Spleen (tissue), 11 donors: ENCODE results near the gene ENKD1. TPM values are rescaled to one million over a fixed set of nuclear protein-coding genes. Genes with fewer than 3 reads are reported as not detected.

ENCODE experiments used
- DNase-seq: peaks from one replicate; pipeline ENCODE4 v3.0.0-alpha.2; 2020
- H3K27ac ChIP-seq, 8 donors: fragments of 200-600 bp; sonication (generic) in 7 of 8; 1 replicate in 4 of 8; 2 replicates in 4 of 8; pipeline versions ENCODE4 v1.5.0 to v1.8.0; 2016 to 2021; ENCODE audit warnings: inconsistent platforms in 4 of 8, mild to moderate bottlenecking in 4 of 8, moderate library complexity in 1 of 8
- H3K27me3 ChIP-seq, 7 donors: fragments of 200-600 bp; sonication (generic) in 6 of 7; replicated peaks in 1 of 7; 1 replicate in 4 of 7; 2 replicates in 3 of 7; pipeline versions ENCODE4 v1.5.0 to v1.8.0; 2016 to 2021; ENCODE audit warnings: inconsistent platforms in 3 of 7, mild to moderate bottlenecking in 1 of 7
- H3K36me3 ChIP-seq, 6 donors: fragments of 200-600 bp; sonication (generic) in 5 of 6; 1 replicate in 4 of 6; 2 replicates in 2 of 6; pipeline versions ENCODE4 v1.5.0 to v1.8.0; 2016 to 2021; ENCODE audit warnings: inconsistent platforms in 2 of 6
- H3K4me1 ChIP-seq, 6 donors: fragments of 200-600 bp; sonication (generic) in 5 of 6; 1 replicate in 3 of 6; 2 replicates in 3 of 6; pipeline versions ENCODE4 v1.5.0 to v1.8.0; 2016 to 2021; ENCODE audit warnings: inconsistent platforms in 3 of 6
- H3K4me3 ChIP-seq, 8 donors: fragments of 200-600 bp; sonication (generic) in 7 of 8; 1 replicate in 4 of 8; 2 replicates in 4 of 8; pipeline versions ENCODE4 v1.5.0 to v1.8.0; 2016 to 2021; ENCODE audit warnings: inconsistent platforms in 4 of 8, mild to moderate bottlenecking in 4 of 8, moderate library complexity in 2 of 8
- H3K9me3 ChIP-seq, 8 donors: fragments of 200-600 bp; sonication (generic) in 7 of 8; 1 replicate in 4 of 8; 2 replicates in 4 of 8; pipeline versions ENCODE4 v1.5.0 to v1.8.0; 2016 to 2021; ENCODE audit warnings: inconsistent platforms in 4 of 8
- CTCF ChIP-seq, 11 experiments: fragments of 200-600 bp in 7 of 11; fragments of 450-650 bp in 4 of 11; sonication (generic) in 4 of 11; IDR thresholded peaks in 8 of 11; conservative IDR thresholded peaks in 3 of 11; 1 replicate in 7 of 11; 2 replicates in 4 of 11; pipeline versions ENCODE4 v1.4.0 to v1.8.0; 2016 to 2021; ENCODE audit warnings: antibody characterized with exemption in 11 of 11, inconsistent platforms in 4 of 11, mild to moderate bottlenecking in 1 of 11
- POLR2A ChIP-seq, 3 donors: fragments of 450-650 bp; IDR thresholded peaks; one replicate each; pipeline ENCODE4 v1.5.1; 2017; ENCODE audit warnings: antibody characterized with exemption in 3 of 3, mild to moderate bottlenecking in 1 of 3
- POLR2AphosphoS5 ChIP-seq, 3 donors: sonication (generic); formaldehyde crosslinking; IDR thresholded peaks; one replicate each; pipeline ENCODE4 v1.5.1; 2017; ENCODE audit warnings: antibody characterized with exemption in 3 of 3
- WGBS, 5 donors: extraction: QIAGEN DNeasy Blood & Tissue Kit in 3 of 5; methylation state at CpG; one replicate each; pipeline versions ENCODE4 v1.1.5 to v1.1.7; 2013 to 2018; 5-methylcytosine and 5-hydroxymethylcytosine counted together
- intact Hi-C: fragments of 100-400 bp; cut with DNase I; formaldehyde crosslinking; loops from one replicate; pipeline ENCODE4 v1.15.0; 2023; ENCODE audit warnings: low total_unique reads
- polyA plus RNA-seq, 3 donors: library from polyadenylated mRNA; stranded (reverse); fragments of 200-250 nt; gene quantifications; one replicate each; pipeline ENCODE4 v1.2.1, GENCODE V29; 2013
- total RNA-seq, 7 donors: library from RNA; depleted of rRNA in 3 of 7; stranded (reverse); fragments of >200 nt in 3 of 7; fragmentation: NEBNext Ultra II Directional in 4 of 7; extraction: Animal tissue kit (Norgen Biotek cat#: 25700) in 4 of 7; gene quantifications; one replicate each; pipeline versions ENCODE4 v1.1.0 to v1.2.1, GENCODE V29; 2016 to 2021
- donor health status: healthy with polysubstance abuse.
- donor health status: DM: no; HTN: no; CAD: no; lungs with moderate emphysema.
- donor health status: DM: no; HTN: no; CAD: no.
- donor health status: Bipolar disorder and iron deficiency.
- donor health status: healthy.
- donor health status: DM: no; HTN: no; CAD: no.
- donor health status: DM: yes; HTN: yes; CAD: no.

Gene ENKD1
- total and polyA plus RNA-seq, 10 donors = 9.2 to 21.6 (median 12.2) TPM

GRCh38 chr16:67645397-67646121 lies 21.0 kb downstream of the ENKD1 start:
- intact Hi-C loops = no loop called here
- DNase-seq = peak; percentile 80
- H3K4me3 ChIP-seq = peak overlapping the region; percentile 24 to 77 (median 50)

DNA sequence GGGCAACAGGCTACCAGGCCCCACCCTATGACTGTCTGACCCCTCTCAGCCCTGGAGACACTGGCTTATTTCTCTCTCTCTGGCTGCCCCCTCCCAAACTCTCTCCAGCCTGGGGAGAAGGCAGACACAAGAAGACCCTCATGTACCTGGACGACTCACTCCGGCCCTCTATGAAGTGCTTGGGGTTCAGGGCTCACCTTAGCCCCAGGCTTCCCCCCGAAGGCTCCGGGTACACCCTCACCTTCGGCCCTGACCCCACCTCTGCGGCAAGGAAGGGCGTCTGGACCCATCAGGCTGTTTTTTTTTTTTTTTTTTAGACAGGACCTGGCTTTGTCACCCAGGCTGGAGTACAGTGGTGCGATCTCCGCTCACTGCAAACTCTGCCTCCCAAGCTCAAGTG lies 22.5 kb downstream of the ENKD1 start:
- no peak for DNase-seq
- H3K27me3 ChIP-seq = peaks cover 0 to 43% (median 6%) of the 10 kb centered on the region in 7 donors
- WGBS, 5 donors = 82 to 96% (median 90%) methylated on average over 9 of the region's 9 CpGs
- no peaks in the 10 kb centered on the region for H3K9me3 ChIP-seq
- TF ChIP-seq POLR2AphosphoS5 (IDR thresholded peaks at IDR 0.05) = no peak
- no peak for TF ChIP-seq POLR2A (IDR thresholded peaks at IDR 0.05)
- no peak for TF ChIP-seq CTCF (IDR thresholded peaks at IDR 0.05 in 8 of 11, conservative IDR thresholded peaks at IDR 0.05 in 3 of 11)
- H3K27ac ChIP-seq = no peak overlapping the region
- intact Hi-C loops = loop anchor here (5.0 kb wide), 1 partner anchor 97 kb away; no protein-coding TSS in a partner anchor
- H3K4me1 ChIP-seq = peaks cover 8 to 50% (median 25%) of the 10 kb centered on the region in 6 donors
- H3K4me3 ChIP-seq = no peak overlapping the region
- peaks cover 0 to 48% (median 24%) of the 10 kb centered on the region in 6 donors for H3K36me3 ChIP-seq

More at GRCh38 chr16:67645397-67646121, 21.0 kb downstream of the ENKD1 start:
- 58 to 71% (median 64%) methylated on average over 11 to 15 of the region's 15 CpGs for WGBS, 5 donors
- no peak for TF ChIP-seq POLR2AphosphoS5 (IDR thresholded peaks at IDR 0.05)
- no peak for TF ChIP-seq CTCF (IDR thresholded peaks at IDR 0.05 in 8 of 11, conservative IDR thresholded peaks at IDR 0.05 in 3 of 11)
- TF ChIP-seq POLR2A (IDR thresholded peaks at IDR 0.05) = no peak
- H3K4me1 ChIP-seq = peaks cover 8 to 60% (median 25%) of the 10 kb centered on the region in 6 donors
- H3K36me3 ChIP-seq = peaks cover 0 to 48% (median 26%) of the 10 kb centered on the region in 6 donors
- no peaks in the 10 kb centered on the region for H3K9me3 ChIP-seq
- H3K27ac ChIP-seq = peak overlapping the region; percentile 67 to 95 (median 82)
- H3K27me3 ChIP-seq = peaks cover 0 to 59% (median 6%) of the 10 kb centered on the region in 7 donors

DNA sequence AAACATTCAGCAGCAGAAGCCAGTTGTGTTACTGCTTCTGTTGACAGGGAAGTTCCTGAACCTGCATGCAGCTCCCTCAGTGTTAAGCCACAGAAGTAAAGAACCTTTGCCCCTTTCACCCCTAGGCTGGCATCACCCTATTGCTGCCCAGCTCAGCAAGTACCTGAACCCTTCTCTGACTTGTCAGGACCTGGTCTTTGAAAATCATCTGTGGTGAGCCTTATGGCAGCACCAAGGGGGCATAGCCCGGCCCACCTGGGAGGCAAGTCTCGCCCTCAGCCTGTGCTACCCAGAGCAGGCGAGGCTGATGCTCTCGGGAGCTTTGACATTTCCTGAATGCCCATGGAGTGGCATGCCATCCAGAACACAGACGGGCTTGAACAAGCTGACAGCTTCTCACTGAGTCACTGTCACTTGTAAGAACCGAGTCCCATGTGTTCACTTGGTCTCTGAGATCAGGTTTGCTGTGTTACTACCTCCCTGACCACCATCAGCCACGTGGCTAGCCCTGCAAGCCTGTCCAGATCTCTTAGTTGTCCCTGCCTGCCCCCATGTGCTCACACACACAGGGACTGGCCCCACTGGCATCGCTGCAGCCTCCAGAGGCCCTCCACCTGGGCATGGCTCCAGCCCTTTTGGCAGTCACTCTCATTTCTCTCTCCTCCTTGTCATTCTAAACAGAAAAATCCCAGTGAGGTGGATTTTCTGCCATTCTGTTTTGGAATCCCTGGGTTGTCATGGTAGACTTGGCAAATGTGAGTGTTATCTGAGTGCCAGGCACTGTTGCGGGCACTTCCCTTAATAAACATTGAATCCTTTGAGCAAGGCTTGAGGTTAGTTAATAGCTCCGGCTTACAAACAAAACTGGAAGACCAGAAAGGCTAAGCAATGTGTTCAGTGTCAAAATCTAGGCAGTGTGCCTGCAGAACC lies 24.5 kb downstream of the ENKD1 start:
- Histone ChIP-seq H3K27me3 (peaks cover 0 to 23% (median 4%) of the 10 kb centered on the region in 7 donors), H3K4me1 (peaks cover 8 to 33% (median 25%) of the 10 kb centered on the region in 6 donors), H3K27ac (no peak overlapping the region), H3K4me3 (no peak overlapping the region), H3K9me3 (no peaks in the 10 kb centered on the region), H3K36me3 (peaks cover 0 to 48% (median 30%) of the 10 kb centered on the region in 6 donors)
- 69 to 90% (median 81%) methylated on average over 4 to 10 of the region's 10 CpGs for WGBS, 5 donors
- DNase-seq = no peak
- intact Hi-C loops = loop anchor here (5.0 kb wide), 1 partner anchor 95 kb away; no protein-coding TSS in a partner anchor
- TF ChIP-seq POLR2A (IDR thresholded peaks at IDR 0.05) (no peak), POLR2AphosphoS5 (IDR thresholded peaks at IDR 0.05) (peak in 1 of 3 donors; percentile 13)

GRCh38 chr16:67637625-67638024 lies 28.9 kb downstream of the ENKD1 start:
- intact Hi-C loops = no loop called here
- no peak for DNase-seq
- H3K27ac ChIP-seq = no peak overlapping the region
- H3K4me3 ChIP-seq = no peak overlapping the region
- H3K36me3 ChIP-seq = peaks cover 0 to 80% (median 69%) of the 10 kb centered on the region in 6 donors
- no peaks in the 10 kb centered on the region for H3K9me3 ChIP-seq
- TF ChIP-seq POLR2A (IDR thresholded peaks at IDR 0.05) = no peak
- no peak for TF ChIP-seq POLR2AphosphoS5 (IDR thresholded peaks at IDR 0.05)
- no peak for TF ChIP-seq CTCF (IDR thresholded peaks at IDR 0.05 in 8 of 11, conservative IDR thresholded peaks at IDR 0.05 in 3 of 11)
- 94 to 97% (median 95%) methylated on average over 12 of the region's 12 CpGs for WGBS, 5 donors
- H3K27me3 ChIP-seq = no peaks in the 10 kb centered on the region
- H3K4me1 ChIP-seq = no peaks in the 10 kb centered on the region
